ENCODE data around the gene TRIP6.

DNA sequence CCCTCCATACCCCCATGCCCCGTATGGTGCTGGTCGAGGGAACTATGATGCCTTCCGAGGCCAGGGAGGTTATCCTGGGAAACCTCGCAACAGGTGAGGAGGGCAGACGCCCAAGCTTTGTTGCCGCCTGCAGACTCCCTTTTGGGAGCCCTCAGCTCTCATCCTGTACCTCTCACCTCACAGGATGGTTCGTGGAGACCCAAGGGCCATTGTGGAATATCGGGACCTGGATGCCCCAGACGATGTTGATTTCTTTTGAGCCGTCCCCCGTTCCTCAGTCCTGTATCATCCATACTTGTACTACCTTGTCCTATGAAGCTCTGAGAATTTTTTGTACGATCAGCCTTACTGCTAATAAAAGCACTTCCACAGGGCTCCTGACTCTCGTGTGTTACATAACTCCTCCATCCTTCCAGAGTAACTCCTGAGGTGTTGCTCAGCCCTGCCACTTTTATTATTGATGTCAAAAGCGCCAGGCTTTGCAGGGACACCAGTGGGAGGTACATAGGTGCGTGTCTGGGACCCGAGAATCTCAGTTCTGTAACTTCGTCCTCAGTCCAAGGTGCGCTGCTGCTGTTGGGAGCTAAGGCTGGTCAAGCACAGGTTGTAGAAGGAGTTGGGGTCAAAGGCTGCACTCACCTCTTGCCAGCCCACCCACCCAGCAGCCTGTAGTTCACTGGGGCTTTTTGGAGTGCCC, 21.3 kb downstream of the TRIP6 start:
- TF ChIP-seq, protein P1, sequence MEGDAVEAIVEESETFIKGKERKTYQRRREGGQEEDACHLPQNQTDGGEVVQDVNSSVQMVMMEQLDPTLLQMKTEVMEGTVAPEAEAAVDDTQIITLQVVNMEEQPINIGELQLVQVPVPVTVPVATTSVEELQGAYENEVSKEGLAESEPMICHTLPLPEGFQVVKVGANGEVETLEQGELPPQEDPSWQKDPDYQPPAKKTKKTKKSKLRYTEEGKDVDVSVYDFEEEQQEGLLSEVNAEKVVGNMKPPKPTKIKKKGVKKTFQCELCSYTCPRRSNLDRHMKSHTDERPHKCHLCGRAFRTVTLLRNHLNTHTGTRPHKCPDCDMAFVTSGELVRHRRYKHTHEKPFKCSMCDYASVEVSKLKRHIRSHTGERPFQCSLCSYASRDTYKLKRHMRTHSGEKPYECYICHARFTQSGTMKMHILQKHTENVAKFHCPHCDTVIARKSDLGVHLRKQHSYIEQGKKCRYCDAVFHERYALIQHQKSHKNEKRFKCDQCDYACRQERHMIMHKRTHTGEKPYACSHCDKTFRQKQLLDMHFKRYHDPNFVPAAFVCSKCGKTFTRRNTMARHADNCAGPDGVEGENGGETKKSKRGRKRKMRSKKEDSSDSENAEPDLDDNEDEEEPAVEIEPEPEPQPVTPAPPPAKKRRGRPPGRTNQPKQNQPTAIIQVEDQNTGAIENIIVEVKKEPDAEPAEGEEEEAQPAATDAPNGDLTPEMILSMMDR (IDR thresholded peaks at IDR 0.05 in 2 of 3, conservative IDR thresholded peaks at IDR 0.05 in 1 of 3; ENCODE audit: borderline replicate concordance in 1 of 3, insufficient read depth in 1 of 3, low read depth in 2 of 3, low read length in 2 of 3), result no peak
- TF ChIP-seq, protein P2, sequence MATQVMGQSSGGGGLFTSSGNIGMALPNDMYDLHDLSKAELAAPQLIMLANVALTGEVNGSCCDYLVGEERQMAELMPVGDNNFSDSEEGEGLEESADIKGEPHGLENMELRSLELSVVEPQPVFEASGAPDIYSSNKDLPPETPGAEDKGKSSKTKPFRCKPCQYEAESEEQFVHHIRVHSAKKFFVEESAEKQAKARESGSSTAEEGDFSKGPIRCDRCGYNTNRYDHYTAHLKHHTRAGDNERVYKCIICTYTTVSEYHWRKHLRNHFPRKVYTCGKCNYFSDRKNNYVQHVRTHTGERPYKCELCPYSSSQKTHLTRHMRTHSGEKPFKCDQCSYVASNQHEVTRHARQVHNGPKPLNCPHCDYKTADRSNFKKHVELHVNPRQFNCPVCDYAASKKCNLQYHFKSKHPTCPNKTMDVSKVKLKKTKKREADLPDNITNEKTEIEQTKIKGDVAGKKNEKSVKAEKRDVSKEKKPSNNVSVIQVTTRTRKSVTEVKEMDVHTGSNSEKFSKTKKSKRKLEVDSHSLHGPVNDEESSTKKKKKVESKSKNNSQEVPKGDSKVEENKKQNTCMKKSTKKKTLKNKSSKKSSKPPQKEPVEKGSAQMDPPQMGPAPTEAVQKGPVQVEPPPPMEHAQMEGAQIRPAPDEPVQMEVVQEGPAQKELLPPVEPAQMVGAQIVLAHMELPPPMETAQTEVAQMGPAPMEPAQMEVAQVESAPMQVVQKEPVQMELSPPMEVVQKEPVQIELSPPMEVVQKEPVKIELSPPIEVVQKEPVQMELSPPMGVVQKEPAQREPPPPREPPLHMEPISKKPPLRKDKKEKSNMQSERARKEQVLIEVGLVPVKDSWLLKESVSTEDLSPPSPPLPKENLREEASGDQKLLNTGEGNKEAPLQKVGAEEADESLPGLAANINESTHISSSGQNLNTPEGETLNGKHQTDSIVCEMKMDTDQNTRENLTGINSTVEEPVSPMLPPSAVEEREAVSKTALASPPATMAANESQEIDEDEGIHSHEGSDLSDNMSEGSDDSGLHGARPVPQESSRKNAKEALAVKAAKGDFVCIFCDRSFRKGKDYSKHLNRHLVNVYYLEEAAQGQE (IDR thresholded peaks at IDR 0.05; ENCODE audit: low read depth), result no peak
- no peak for TF ChIP-seq CEBPB (IDR thresholded peaks at IDR 0.05; ENCODE audit: low read depth)
- no peak for TF ChIP-seq EZH2 (IDR thresholded peaks at IDR 0.05)
- TF ChIP-seq POLR2A (IDR thresholded peaks at IDR 0.05; ENCODE audit: borderline replicate concordance, extremely low read depth, insufficient read depth, insufficient read length), result no peak
- no peak for TF ChIP-seq POLR2AphosphoS5 (IDR thresholded peaks at IDR 0.05; ENCODE audit: low read depth, low read length)
- TF ChIP-seq, protein P3, sequence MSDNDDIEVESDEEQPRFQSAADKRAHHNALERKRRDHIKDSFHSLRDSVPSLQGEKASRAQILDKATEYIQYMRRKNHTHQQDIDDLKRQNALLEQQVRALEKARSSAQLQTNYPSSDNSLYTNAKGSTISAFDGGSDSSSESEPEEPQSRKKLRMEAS (IDR thresholded peaks at IDR 0.05), result no peak
- TF ChIP-seq, protein P4, sequence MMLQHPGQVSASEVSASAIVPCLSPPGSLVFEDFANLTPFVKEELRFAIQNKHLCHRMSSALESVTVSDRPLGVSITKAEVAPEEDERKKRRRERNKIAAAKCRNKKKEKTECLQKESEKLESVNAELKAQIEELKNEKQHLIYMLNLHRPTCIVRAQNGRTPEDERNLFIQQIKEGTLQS (IDR thresholded peaks at IDR 0.05), result no peak
- no peak for TF ChIP-seq SP1 (IDR thresholded peaks at IDR 0.05; ENCODE audit: low read depth)
- TF ChIP-seq EGR1 (IDR thresholded peaks at IDR 0.05; ENCODE audit: low read depth), result no peak

Data from HCT116 (cell line).